Gastroesophageal sphincter (tissue), 4 donors: ENCODE data around the gene CAPN5. TPM values are rescaled to one million over a fixed set of nuclear protein-coding genes. Genes with fewer than 3 reads are reported as not detected.

Experiments used
- ATAC-seq: fragments of 150-250 bp; one replicate; pipeline ENCODE4 v1.9.1; 2016; ENCODE audit warnings: mild to moderate bottlenecking, moderate library complexity
- H3K27ac ChIP-seq, 4 donors: fragments of 200-600 bp; sonication (generic) in 3 of 4; 1 replicate in 3 of 4; 2 replicates in 1 of 4; pipeline ENCODE4 v1.5.1; 2016 to 2019
- H3K27me3 ChIP-seq: fragments of 200-600 bp; sonication (generic); one replicate; pipeline ENCODE4 v1.5.1; 2019
- H3K36me3 ChIP-seq, 2 donors: fragments of 200-600 bp; sonication (generic); one replicate each; pipeline ENCODE4 v1.5.1; 2019; ENCODE audit warnings: control low read depth in 1 of 2
- H3K4me1 ChIP-seq, 3 donors: fragments of 200-600 bp; sonication (generic); 1 replicate in 2 of 3; 2 replicates in 1 of 3; pipeline ENCODE4 v1.5.1; 2016 to 2019; ENCODE audit warnings: control low read depth in 2 of 3
- H3K4me3 ChIP-seq, 2 donors: fragments of 200-600 bp; sonication (generic); one replicate each; pipeline ENCODE4 v1.5.1; 2019; ENCODE audit warnings: mild to moderate bottlenecking in 1 of 2, moderate library complexity in 1 of 2
- H3K9me3 ChIP-seq, 3 donors: fragments of 200-600 bp; sonication (generic); one replicate each; pipeline ENCODE4 v1.5.1; 2017 to 2019; ENCODE audit warnings: control low read depth in 2 of 3
- CTCF ChIP-seq, 4 experiments: fragments of 200-600 bp in 2 of 4; fragments of 450-650 bp in 2 of 4; sonication (generic) in 1 of 4; IDR thresholded peaks; one replicate each; pipeline ENCODE4 v1.5.1; 2017 to 2019; ENCODE audit warnings: antibody characterized with exemption in 4 of 4, mild to moderate bottlenecking in 2 of 4, moderate library complexity in 2 of 4
- EP300 ChIP-seq: sonication (generic); formaldehyde crosslinking; IDR thresholded peaks from one replicate; pipeline ENCODE4 v1.6.1; 2017; ENCODE audit warnings: antibody characterized with exemption, mild to moderate bottlenecking
- POLR2A ChIP-seq, 2 donors: fragments of 450-650 bp; IDR thresholded peaks; one replicate each; pipeline ENCODE4 v1.6.1; 2017; ENCODE audit warnings: antibody characterized with exemption in 2 of 2, mild to moderate bottlenecking in 2 of 2, moderate library complexity in 1 of 2
- POLR2AphosphoS5 ChIP-seq: sonication (generic); formaldehyde crosslinking; IDR thresholded peaks from one replicate; pipeline ENCODE4 v1.6.1; 2017; ENCODE audit warnings: antibody characterized with exemption
- WGBS, 2 donors: methylation state at CpG; one replicate each; pipeline ENCODE4 v1.1.5; 2018; ENCODE audit warnings: low coverage in 1 of 2; 5-methylcytosine and 5-hydroxymethylcytosine counted together
- total RNA-seq, 4 donors: library from RNA; depleted of rRNA; stranded (reverse); fragments of >200 nt; gene quantifications; one replicate each; pipeline ENCODE4 v1.1.0, GENCODE V29; 2016

CAPN5 gene
- total RNA-seq, 4 donors from 2014 or later: 4.1 to 9.4 (median 7.7) TPM

DNA sequence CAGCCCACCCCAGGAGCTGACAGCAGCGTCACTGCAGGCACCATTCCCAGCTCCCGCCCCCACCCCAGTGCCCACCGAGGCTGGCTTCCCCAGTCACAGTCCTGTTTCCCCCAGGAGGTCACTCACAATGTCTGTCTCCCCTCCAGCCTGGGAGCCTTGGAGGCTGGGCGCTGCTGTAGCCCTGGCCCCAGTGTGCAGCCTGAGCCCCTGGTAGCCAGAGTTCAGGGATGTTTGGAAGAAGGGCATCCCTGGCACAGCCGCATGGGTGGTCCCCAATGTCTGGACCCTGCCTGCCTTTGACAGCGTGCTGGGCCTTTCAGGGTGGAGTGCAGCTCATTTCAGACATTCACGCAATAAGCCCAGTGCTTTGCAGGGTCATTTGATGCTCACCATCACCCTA is 4.3 kb downstream of the CAPN5 start:
- Histone ChIP-seq H3K36me3 (no peaks in the 10 kb centered on the region), H3K9me3 (no peaks in the 10 kb centered on the region), H3K4me3 (no peak overlapping the region), H3K4me1 (peaks cover 0 to 81% (median 38%) of the 10 kb centered on the region in 3 donors), H3K27me3 (no peaks in the 10 kb centered on the region), H3K27ac (peak overlapping the region in 1 of 4 donors; percentile 81)
- TF ChIP-seq CTCF (IDR thresholded peaks at IDR 0.05): no peak
- TF ChIP-seq POLR2A (IDR thresholded peaks at IDR 0.05): no peak
- no peak for TF ChIP-seq POLR2AphosphoS5
- TF ChIP-seq EP300: no peak
- no CpG with 5 or more reads among the region's 7 CpGs for WGBS, 2 donors
- ATAC-seq: no peak

DNA sequence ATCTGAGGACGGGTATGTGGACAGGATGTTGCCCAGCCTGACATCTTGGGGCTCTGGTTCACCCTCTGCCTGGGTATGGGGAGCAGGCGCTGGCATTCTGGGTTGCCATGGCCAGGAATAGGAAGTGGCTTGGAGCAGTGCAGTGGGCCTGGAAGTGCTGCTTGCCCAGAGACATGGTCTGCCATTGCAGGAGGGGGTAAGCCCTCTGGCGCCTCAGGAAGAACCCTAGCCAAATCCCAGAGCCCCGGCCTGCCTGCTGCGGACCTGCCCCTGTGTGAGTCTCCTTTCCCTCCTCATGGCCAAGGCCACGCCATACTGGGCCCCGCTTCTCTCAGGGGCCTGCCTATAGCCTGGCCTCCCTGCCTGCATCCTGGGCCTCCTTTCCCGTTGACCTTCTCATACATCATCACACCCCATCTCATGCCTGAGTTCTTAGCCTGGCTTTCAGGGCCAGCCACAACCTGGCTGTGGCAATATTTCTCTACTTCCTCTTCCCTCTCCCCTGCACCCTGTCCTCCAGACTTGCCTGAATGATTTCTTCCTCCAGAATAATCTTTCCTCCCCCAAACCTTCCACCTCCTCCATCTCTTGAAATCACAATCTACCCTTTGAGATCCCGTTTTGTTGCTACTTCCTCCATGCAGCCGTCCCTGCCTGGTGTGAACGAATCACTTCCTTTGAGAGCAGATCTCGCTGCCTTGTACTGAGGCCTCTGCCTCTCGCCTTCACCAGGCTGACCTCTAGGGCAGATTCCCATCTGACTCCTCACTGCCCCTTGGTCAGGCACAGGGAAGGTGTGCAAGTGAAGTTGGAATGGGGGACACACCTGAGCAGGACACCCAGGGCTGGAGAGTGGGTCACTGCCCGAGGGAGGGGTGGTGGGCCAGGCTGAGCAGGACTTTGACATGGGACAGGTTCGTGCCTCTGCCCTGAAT is 5.2 kb downstream of the CAPN5 start:
- 64 to 73% methylated on average over 2 to 6 of the region's 15 CpGs for WGBS, 2 donors
- H3K9me3 ChIP-seq: no peaks in the 10 kb centered on the region
- ATAC-seq: no peak
- no peaks in the 10 kb centered on the region for H3K27me3 ChIP-seq
- no peak for TF ChIP-seq POLR2A (IDR thresholded peaks at IDR 0.05)
- no peak for TF ChIP-seq POLR2AphosphoS5
- TF ChIP-seq EP300: no peak
- no peak for TF ChIP-seq CTCF (IDR thresholded peaks at IDR 0.05)
- H3K36me3 ChIP-seq: no peaks in the 10 kb centered on the region
- no peak overlapping the region for H3K4me3 ChIP-seq
- H3K4me1 ChIP-seq: peaks cover 0 to 78% (median 38%) of the 10 kb centered on the region in 3 donors
- H3K27ac ChIP-seq: peak overlapping the region in 3 of 4 donors; percentile 74 to 81 (median 76)

- 25% methylated on average over 2 of the region's 8 CpGs; no CpG with 5 or more reads in 1 of the 2 donors for WGBS, 2 donors
- ATAC-seq: no peak
Measured at GRCh38 chr11:77072851-77073327, 6.1 kb downstream of the CAPN5 start.

GRCh38 chr11:77073328-77074001 is 6.7 kb downstream of the CAPN5 start:
- peak; percentile 98 for ATAC-seq
- no peak overlapping the region for H3K4me3 ChIP-seq

More at GRCh38 chr11:77072851-77073327, 6.1 kb downstream of the CAPN5 start:
- Histone ChIP-seq H3K4me3 (no peak overlapping the region), H3K36me3 (no peaks in the 10 kb centered on the region), H3K27ac (peak overlapping the region in 3 of 4 donors; percentile 74 to 81 (median 76)), H3K9me3 (no peaks in the 10 kb centered on the region), H3K27me3 (no peaks in the 10 kb centered on the region), H3K4me1 (peaks cover 0 to 69% (median 38%) of the 10 kb centered on the region in 3 donors)
- TF ChIP-seq POLR2A (IDR thresholded peaks at IDR 0.05) (no peak), POLR2AphosphoS5 (no peak), EP300 (no peak), CTCF (IDR thresholded peaks at IDR 0.05) (no peak)

More at GRCh38 chr11:77073328-77074001, 6.7 kb downstream of the CAPN5 start:
- Histone ChIP-seq H3K27me3 (no peaks in the 10 kb centered on the region), H3K27ac (peak overlapping the region; percentile 73 to 81 (median 75)), H3K36me3 (no peaks in the 10 kb centered on the region), H3K4me1 (peaks cover 0 to 64% (median 37%) of the 10 kb centered on the region in 3 donors), H3K9me3 (no peaks in the 10 kb centered on the region)
- TF ChIP-seq POLR2AphosphoS5 (peak; percentile 85), POLR2A (IDR thresholded peaks at IDR 0.05) (no peak), CTCF (IDR thresholded peaks at IDR 0.05) (peak in 3 of 4 experiments; percentile 43 to 57 (median 56))
- WGBS, 2 donors: 9 to 20% methylated on average over 2 to 4 of the region's 11 CpGs
